Hepatocyte (in vitro differentiated cells): ENCODE data around the gene SH2D3C. TPM values are rescaled to one million over a fixed set of nuclear protein-coding genes. Genes with fewer than 3 reads are reported as not detected.

Experiments
- DNase-seq: peaks from one replicate; pipeline ENCODE4 v3.0.0-alpha.2; 2016; ENCODE audit warnings: low spot score
- H2AFZ ChIP-seq: fragments of 200-600 bp; sonication (generic); 2 replicates; pipeline ENCODE4 v1.6.0; 2016; ENCODE audit warnings: antibody characterized with exemption, mild to moderate bottlenecking
- H3K27ac ChIP-seq: fragments of 200-600 bp; sonication (generic); 2 replicates; pipeline ENCODE4 v1.5.1; 2016; ENCODE audit warnings: mild to moderate bottlenecking
- H3K27me3 ChIP-seq: fragments of 200-600 bp; sonication (generic); 2 replicates; pipeline ENCODE4 v1.6.1; 2016
- H3K36me3 ChIP-seq: fragments of 200-600 bp; sonication (generic); replicated peaks from 2 replicates; pipeline ENCODE4 v1.5.1; 2016; ENCODE audit warnings: low read depth; ENCODE audit not compliant: insufficient read depth
- H3K4me1 ChIP-seq: fragments of 200-600 bp; sonication (generic); 2 replicates; pipeline ENCODE4 v1.5.1; 2016; ENCODE audit warnings: mild to moderate bottlenecking, moderate library complexity; ENCODE audit not compliant: insufficient read depth
- H3K4me2 ChIP-seq: fragments of 200-600 bp; sonication (generic); 2 replicates; pipeline ENCODE4 v1.6.0; 2016
- H3K4me3 ChIP-seq: fragments of 200-600 bp; sonication (generic); 2 replicates; pipeline ENCODE4 v1.5.1; 2016; ENCODE audit warnings: mild to moderate bottlenecking
- H3K79me2 ChIP-seq: fragments of 200-600 bp; sonication (generic); 2 replicates; pipeline ENCODE4 v1.6.0; 2017; ENCODE audit warnings: mild to moderate bottlenecking
- H3K9me2 ChIP-seq: fragments of 200-600 bp; sonication (generic); replicated peaks from 2 replicates; pipeline ENCODE4 v1.6.0; 2017; ENCODE audit warnings: mild to moderate bottlenecking; ENCODE audit not compliant: insufficient read depth
- H3K9me3 ChIP-seq: fragments of 200-600 bp; sonication (generic); 2 replicates; pipeline ENCODE4 v1.5.1; 2016; ENCODE audit warnings: low read depth, mild to moderate bottlenecking
- H4K20me1 ChIP-seq: fragments of 200-600 bp; sonication (generic); 2 replicates; pipeline ENCODE4 v1.6.0; 2016; ENCODE audit warnings: mild to moderate bottlenecking; ENCODE audit not compliant: insufficient read depth, poor library complexity, severe bottlenecking
- CTCF ChIP-seq: fragments of 200-600 bp; sonication (generic); IDR thresholded peaks from 2 replicates; pipeline ENCODE4 v1.5.1; 2016; ENCODE audit warnings: antibody characterized with exemption, mild to moderate bottlenecking; ENCODE audit not compliant: poor library complexity
- EZH2 ChIP-seq: fragments of 200-600 bp; sonication (generic); IDR thresholded peaks from 2 replicates; pipeline ENCODE4 v1.6.1; 2016; ENCODE audit warnings: antibody characterized with exemption, mild to moderate bottlenecking, borderline replicate concordance
- EZH2phosphoT487 ChIP-seq: fragments of 200-600 bp; sonication (generic); IDR thresholded peaks from one replicate; pipeline ENCODE4 v1.6.1; 2018; ENCODE audit warnings: antibody characterized with exemption, mild to moderate bottlenecking, low read depth, moderate library complexity; ENCODE audit not compliant: unreplicated experiment, severe bottlenecking
- whole genome bisulfite sequencing: methylation state at CpG from one replicate; pipeline ENCODE4 v1.1.6; 2016; ENCODE audit warnings: low lambda C conversion rate; ENCODE audit errors: missing lambda C conversion rate; 5-methylcytosine and 5-hydroxymethylcytosine counted together
- polyA plus RNA-seq: library from polyadenylated mRNA; unstranded; fragments of >200 nt; fragmentation: Nextera tagmentation; extraction: Ambion mirVana; gene quantifications from 2 replicates; pipeline ENCODE4 v1.2.1, GENCODE V29; 2016
- total RNA-seq: library from RNA; depleted of rRNA; stranded (reverse); fragments of >200 nt; gene quantifications from 2 replicates; pipeline ENCODE4 v1.2.3, GENCODE V29; 2014

Gene SH2D3C
- total and polyA plus RNA-seq, 2 experiments from 2014 or later: 0.23 to 0.89 TPM

GRCh38 chr9:127822108-127822507 lies 43.6 kb upstream of the SH2D3C start:
- H2AFZ ChIP-seq: no peak overlapping the region
- no peaks in the 10 kb centered on the region for H3K9me3 ChIP-seq
- no peaks in the 10 kb centered on the region for H3K27me3 ChIP-seq
- WGBS: 86% methylated on average over 4 of the region's 4 CpGs
- no peaks in the 10 kb centered on the region for H3K36me3 ChIP-seq
- H3K4me3 ChIP-seq: no peak overlapping the region
- no peaks in the 10 kb centered on the region for H3K4me1 ChIP-seq
- no peaks in the 10 kb centered on the region for H4K20me1 ChIP-seq
- DNase-seq: peak; percentile 1
- H3K79me2 ChIP-seq: no peaks in the 10 kb centered on the region
- TF ChIP-seq EZH2 (no peak), EZH2phosphoT487 (no peak), CTCF (no peak)
- no peaks in the 10 kb centered on the region for H3K9me2 ChIP-seq
- H3K4me2 ChIP-seq: no peak overlapping the region
- H3K27ac ChIP-seq: no peak overlapping the region

GRCh38 chr9:127818574-127818973 lies 40.1 kb upstream of the SH2D3C start:
- TF ChIP-seq EZH2phosphoT487 (no peak), CTCF (no peak), EZH2 (no peak)
- no peaks in the 10 kb centered on the region for H3K27me3 ChIP-seq
- H4K20me1 ChIP-seq: no peaks in the 10 kb centered on the region
- H3K79me2 ChIP-seq: no peaks in the 10 kb centered on the region
- no peaks in the 10 kb centered on the region for H3K36me3 ChIP-seq
- 89% methylated on average over 7 of the region's 11 CpGs for WGBS
- no peaks in the 10 kb centered on the region for H3K9me2 ChIP-seq
- no peak overlapping the region for H2AFZ ChIP-seq
- DNase-seq: no peak
- no peaks in the 10 kb centered on the region for H3K4me1 ChIP-seq
- no peak overlapping the region for H3K4me3 ChIP-seq
- H3K4me2 ChIP-seq: no peak overlapping the region
- H3K9me3 ChIP-seq: no peaks in the 10 kb centered on the region
- H3K27ac ChIP-seq: no peak overlapping the region

- H3K4me1 ChIP-seq: no peaks in the 10 kb centered on the region
- H3K27me3 ChIP-seq: no peaks in the 10 kb centered on the region
- no peaks in the 10 kb centered on the region for H4K20me1 ChIP-seq
- no peak overlapping the region for H2AFZ ChIP-seq
- 90% methylated on average over 17 of the region's 17 CpGs for WGBS
- H3K4me2 ChIP-seq: no peak overlapping the region
- no peaks in the 10 kb centered on the region for H3K36me3 ChIP-seq
- no peak for DNase-seq
- TF ChIP-seq EZH2: no peak
- H3K27ac ChIP-seq: no peak overlapping the region
- H3K9me3 ChIP-seq: no peaks in the 10 kb centered on the region
- H3K79me2 ChIP-seq: no peaks in the 10 kb centered on the region
- H3K9me2 ChIP-seq: no peaks in the 10 kb centered on the region
- H3K4me3 ChIP-seq: no peak overlapping the region
Measured at GRCh38 chr9:127817881-127818434, 39.5 kb upstream of the SH2D3C start.

GRCh38 chr9:127816728-127817127 lies 38.3 kb upstream of the SH2D3C start:
- Histone ChIP-seq H4K20me1 (no peaks in the 10 kb centered on the region), H3K36me3 (no peaks in the 10 kb centered on the region), H3K27ac (no peak overlapping the region), H2AFZ (no peak overlapping the region), H3K4me3 (no peak overlapping the region), H3K27me3 (no peaks in the 10 kb centered on the region), H3K79me2 (no peaks in the 10 kb centered on the region), H3K9me3 (no peaks in the 10 kb centered on the region), H3K4me1 (no peaks in the 10 kb centered on the region), H3K9me2 (no peaks in the 10 kb centered on the region), H3K4me2 (no peak overlapping the region)
- no peak for TF ChIP-seq EZH2phosphoT487
- TF ChIP-seq CTCF: no peak
- no peak for TF ChIP-seq EZH2
- WGBS: 96% methylated on average over 8 of the region's 8 CpGs
- DNase-seq: no peak
